ENCODE results near the gene OGG1.

OGG1 gene

DNA sequence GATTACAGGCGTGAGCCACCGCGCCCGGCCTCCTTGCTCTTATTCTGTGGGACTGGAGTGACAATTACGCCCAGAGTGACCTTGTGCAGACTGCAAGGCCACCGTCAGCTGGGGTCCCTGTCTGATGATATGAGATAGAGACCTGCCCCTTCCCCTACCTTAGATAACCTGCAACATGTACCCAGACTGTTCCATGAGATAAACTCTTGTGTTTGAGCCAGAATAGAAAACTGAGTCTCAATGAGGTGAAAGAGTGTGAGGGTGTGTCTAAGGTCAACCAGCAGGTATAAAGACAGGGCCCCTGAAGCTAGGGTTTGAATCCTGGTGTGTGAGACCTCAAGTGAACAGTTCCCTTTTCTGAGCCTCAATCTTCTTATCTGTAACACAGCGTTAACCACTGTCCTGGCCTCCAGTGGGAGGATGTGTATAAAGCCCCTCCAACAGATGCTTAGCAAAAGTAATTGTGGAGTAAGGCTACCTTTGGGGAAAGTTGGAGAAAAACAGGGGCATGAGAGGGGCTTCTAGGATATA lies 36.5 kb downstream of the OGG1 start:
- DNase-seq (ENCODE audit: low read depth), result no peak

DNA sequence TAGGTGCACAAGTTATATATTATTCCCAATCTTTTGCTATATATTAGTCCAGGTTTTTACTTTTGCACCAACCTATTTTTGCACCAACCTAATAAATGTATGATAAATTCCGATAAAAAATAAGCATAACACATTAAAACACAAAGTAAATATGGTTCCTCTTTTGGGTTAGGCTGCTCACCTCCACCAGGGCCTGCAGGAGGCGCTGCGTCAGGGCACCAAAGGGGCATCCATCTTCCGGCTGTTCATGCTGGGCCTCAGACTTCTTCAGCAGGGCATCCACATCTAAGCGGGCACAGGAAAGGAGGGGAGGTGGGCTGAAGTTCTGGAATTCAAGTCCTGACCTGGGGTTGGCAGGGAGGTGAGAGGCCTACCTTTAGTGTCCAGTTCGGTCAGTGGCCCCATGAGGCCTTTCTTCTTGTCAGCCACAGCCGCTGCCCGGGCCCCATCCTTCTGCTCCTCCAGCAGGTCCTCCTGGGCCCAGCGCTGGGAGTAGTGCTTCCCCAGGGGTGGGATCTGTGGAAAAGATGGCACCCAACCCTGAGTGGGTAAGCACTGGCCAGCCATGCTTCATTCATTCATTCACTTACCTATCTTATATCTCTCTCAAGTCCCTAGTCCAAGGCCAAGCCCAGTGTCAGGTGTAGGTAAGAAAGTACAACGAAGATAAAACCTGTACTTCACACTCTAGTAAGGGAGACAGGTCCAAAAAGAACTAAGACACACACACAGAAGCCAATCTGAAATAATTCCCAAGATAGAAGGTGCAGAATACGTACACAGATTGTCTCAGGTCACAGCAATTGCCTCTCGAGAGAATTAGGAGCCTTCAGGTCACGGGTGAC lies 37.3 kb downstream of the OGG1 start:
- no peak for DNase-seq (ENCODE audit: low read depth)

DNA sequence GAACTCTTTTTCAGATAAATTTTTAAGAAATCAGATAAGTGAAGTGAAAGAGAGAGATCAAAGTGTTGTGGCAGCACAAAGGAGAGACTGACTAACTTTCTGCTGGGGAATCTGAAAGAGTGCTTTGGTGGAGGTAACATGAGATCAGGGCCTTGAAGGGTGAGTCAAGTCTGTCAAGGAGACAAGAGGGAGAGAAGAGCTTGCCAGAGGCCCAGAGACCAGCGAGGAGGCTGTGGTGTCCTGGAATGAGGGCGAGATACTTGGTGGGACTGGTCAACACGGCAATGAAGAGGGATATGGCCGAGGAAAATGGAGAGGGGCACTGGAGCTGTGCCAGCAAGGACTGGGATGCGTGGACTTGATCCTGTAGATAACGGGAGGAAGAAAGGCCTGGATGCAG lies 38.0 kb downstream of the OGG1 start:
- DNase-seq (ENCODE audit: low read depth), result peak; percentile 86

DNA sequence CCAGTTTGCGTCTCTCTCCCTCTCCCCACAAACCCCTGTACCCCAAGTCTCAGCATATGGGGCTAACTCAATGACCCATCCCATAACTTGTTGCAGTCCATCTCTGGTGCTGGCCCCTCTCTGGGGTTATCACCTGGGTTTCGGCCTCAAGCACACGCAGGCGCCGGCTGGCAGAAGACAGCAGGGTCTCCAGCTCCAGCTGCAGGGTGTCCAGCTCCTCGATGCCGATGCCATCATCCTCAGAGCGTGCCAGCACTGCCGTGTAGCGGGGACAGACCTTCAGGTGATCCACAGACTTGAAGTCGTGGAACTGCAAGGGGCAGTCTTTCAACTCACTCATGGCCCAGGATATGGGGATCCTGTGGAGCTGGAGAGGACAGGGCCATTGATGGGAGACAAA lies 41.4 kb downstream of the OGG1 start:
- no peak for DNase-seq (ENCODE audit: low read depth)

DNA sequence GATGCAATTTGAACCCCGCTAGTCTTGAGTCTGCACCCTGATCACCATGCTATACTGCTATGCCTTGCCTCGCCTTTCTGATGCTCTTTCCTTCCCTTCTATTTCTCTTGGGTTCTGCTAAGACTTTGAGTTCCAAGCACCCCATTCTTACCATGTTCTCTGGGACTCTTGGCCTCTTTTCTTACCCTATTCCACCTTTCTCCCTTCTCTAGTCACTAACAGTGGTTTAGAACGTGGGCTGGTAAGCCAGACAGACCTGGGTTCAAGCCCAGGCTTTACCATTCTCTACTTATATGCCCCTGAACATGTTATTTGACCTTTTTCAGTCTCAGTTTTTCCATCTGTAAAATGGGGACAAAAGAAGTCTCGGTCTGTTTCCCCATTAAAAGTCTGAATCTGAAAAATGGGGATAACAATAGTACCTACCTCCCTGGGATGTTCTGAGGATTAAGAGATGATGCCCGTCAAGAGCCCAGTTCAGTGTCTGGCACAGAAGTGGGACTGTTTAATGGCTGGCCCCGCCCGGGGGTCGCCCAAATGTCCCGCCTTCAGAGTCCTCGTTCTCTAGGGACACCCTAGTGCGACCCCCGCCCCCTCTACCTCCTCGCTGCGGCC lies 42.1 kb downstream of the OGG1 start:
- DNase-seq (ENCODE audit: low read depth), result no peak

DNA sequence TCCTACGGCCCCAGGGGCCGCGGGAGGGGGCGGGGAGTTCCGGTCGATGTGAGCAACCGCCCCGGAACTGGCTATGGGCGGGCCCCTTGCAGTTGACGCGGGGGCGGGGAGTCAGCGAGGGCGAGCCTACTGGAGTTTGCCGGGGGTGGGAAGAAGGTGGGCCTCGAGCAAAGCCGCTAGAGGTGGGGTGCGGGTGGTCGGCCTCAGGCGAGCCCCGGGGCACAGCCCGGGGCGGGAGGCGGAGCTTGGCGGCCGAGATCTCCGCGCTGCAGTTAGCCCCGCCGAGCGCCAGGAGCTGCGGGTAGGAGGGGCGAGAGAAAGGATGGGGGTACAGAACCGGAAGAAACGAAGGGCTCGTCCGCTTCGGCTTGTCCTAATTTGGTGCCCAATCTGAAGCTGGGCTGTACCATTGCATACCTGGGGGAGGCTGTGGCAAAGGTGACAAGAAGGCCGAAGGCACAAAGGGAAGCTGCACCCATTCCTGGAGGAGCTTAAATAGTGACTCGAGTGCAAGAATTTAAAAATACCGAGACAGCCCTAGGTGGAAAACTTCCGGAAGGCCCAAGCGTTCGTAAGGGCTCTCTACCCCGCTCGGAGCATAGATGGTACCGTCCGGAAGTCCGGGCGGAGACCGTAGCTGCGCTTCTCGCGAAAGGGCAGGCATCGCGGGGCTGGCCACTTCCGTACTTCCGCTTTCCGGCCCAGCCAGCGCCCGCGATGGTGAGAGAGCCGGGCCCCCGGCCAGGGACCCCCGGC lies 42.8 kb downstream of the OGG1 start, which contains the start of the genes ARPC4 and TADA3:
Gene ARPC4 (plus strand): TSS at position 678 of the 756 bp plus-strand sequence. CDS start 40 bp downstream, at position 718.
Gene TADA3 (minus strand): TSS at position 69 of the 756 bp plus-strand sequence. CDS start 1,007 bp downstream, outside the sequence.
- peak; percentile 96 for DNase-seq (ENCODE audit: low read depth)

DNA sequence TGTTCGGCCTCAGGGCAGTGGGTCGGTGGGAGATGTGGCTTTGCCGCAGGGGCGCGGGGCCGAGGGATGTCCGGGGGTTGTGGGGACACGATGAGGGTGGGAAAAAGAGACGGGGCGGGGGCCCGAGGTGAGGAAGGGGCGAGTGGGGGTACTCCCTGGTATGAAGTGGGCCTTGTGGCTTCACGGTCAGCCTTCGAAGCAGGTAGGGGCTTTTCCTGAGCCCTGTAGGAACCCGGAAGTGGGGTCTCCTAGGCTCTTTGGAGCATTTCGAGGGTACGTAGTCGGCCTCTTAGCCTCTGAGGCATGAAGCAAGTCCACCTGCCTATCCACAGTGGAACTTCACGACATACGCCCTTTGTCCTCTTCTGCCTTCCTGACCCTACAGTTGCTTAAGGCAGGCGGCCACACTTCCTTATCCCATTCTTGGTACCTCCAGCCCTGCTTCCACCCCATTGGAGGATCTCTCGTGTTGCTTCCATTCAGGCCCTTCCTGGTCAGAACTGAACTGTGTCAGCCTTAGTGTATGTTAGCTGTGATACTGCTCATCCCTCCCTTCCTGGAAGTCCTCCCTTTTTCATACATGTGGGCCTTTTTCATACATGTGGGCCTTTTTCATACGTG lies 43.5 kb downstream of the OGG1 start:
- DNase-seq (ENCODE audit: low read depth), result peak; percentile 68

DNA sequence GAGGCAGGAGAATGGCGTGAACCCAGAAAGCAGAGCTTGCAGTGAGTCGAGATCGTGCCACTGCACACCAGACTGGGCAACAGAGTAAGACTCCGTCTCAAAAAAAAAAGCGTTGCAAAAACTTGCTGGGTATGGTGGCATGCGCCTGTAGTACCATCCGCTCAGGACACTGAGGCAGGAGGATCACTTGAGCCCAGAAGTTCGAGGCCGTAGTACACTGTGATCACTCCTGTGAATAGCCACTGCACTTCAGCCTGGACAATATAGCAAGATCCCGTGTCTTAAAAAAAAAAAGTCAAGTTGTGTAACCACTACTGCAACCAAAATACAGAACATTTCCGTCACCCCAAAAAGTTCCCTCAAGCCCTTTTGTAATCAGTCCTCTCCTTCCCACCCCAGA lies 44.6 kb downstream of the OGG1 start:
- DNase-seq (ENCODE audit: low read depth), result no peak

DNA sequence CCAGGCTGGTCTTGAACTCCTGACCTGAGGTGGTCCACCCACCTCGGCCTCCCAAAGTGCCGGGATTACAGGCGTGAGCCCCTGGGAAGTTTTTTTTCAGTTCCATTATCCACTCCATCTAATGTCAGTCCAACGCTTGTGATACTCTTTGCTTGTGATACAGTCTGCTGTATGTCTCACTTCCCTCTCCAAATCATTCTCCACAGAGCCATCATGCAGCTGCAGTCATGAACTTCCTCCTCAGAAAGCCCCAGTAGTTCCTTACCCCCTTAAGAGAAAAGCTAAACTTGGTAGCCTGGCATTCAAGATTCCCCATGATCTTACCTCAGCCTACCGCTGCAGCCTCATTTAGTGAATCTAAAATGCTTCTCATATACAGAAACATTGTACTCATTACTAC lies 45.5 kb downstream of the OGG1 start:
- DNase-seq (ENCODE audit: low read depth), result no peak

DNA sequence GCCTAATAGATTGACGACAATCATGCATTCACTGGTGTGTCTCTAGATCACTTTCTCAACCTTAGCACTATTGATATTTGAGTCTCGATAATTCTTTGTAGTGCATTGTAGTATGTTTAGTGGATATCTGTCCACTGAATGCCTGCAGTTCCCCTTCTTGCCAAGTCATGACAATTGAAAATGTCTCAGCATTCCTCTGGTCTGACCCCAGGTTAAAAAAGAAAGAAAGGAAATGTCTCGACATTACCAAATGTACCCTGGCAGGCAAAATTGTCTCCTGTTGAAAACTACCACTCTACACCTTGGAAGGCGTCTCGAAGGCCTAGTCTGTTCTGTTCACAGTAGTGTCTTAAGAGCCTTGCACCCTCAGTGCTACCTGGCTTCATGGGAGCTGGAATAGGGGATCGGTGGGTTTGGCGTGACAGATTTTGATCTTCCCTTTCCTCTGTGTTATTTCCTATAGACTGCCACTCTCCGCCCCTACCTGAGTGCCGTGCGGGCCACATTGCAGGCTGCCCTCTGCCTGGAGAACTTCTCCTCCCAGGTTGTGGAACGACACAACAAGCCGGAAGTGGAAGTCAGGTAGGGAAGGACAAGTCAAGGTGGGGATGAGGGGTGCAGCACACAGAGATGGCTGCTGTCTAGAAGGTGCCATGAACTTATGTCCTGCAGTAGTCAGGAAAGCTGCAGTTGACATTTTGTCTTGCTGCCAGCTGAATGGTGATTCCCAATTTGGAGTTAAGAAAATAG lies 47.6 kb downstream of the OGG1 start:
- no peak for DNase-seq (ENCODE audit: low read depth)

DNA sequence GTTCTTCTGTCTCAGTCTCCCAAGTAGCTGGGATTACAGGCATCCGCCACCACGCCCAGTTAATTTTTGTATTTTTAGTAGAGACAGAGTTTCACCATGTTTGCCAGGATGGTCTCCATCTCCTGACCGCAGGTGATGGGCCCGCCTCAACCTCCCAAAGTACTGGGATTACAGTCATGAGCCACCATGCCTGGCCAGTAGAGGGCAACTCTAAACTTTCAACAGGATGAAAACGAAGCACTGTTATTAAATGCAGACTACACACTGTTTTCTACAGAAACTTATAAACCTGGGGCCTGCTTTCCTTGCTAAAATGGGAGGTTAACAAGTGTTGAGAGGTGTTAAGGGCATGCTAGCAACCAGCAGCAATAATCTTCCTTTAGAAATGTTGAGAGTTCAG lies 50.8 kb downstream of the OGG1 start:
- no peak for DNase-seq (ENCODE audit: low read depth)

DNA sequence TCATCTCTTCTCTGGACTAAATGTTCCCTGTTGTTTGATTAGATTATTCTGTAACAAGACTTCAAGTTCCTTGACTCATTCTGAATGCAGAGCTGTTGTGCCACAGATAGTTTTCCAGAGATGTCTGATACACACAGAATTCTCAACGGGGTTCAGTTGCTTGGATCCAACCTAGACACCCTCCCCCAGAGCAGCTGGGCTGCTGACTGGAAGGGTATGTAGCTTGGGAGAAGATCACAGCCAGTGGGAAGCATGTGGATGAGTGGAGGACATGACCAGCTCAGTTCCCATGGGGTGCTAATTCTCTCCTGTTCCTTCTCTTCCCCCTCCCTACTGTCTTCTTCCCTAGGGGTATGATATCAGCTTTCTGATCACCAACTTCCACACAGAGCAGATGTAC lies 53.7 kb downstream of the OGG1 start:
- no peak for DNase-seq (ENCODE audit: low read depth)

DNA sequence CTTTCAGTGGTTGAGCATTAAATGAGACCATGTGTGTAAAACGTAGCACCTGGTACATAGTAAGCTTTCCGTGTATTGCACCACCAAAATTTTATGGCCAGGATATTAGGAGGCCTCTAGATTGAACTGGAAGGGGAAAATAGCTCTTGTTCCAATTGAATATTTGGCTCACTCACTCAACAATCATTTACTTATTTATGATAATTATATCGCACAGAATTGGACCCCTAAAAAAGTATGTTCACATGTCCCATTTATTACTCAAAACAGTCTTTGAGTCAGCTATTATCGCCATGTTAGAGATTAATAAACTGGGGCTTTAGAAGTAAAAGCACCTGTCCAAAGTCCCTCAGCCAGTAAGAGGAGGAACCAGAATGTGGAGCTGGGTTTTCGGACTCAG lies 55.2 kb downstream of the OGG1 start:
- no peak for DNase-seq (ENCODE audit: low read depth)

DNA sequence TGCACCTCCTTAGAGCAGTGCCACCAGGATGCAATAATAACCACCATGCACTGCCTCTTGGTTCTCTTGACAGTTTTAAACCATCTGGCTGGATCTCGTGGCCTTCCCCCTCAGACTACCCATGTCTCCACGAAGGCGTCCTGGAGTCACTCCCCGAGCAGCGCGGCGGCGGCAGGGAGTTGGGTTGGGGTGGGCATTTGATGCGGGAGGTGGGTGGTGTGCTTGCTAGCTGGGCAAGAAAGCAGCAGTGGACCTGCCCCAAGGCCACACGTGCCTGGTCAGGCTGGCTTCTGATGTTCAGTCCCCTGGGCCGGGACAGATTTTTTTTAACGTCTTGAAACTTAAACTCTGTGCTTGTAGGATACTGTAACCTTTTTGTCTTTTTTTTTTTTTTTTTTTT lies 56.4 kb downstream of the OGG1 start:
- no peak for DNase-seq (ENCODE audit: low read depth)

All from iris pigment epithelial cell (primary cell).